ENCODE results near the gene LRP6.

- TF ChIP-seq EGR1 (IDR thresholded peaks at IDR 0.05) (no peak), CEBPB (IDR thresholded peaks at IDR 0.05) (no peak), TAF1 (IDR thresholded peaks at IDR 0.05; ENCODE audit: low read depth) (no peak), ZBTB7A (IDR thresholded peaks at IDR 0.05; ENCODE audit: low read depth) (no peak), TEAD4 (IDR thresholded peaks at IDR 0.05) (no peak), YY1 (IDR thresholded peaks at IDR 0.05; ENCODE audit: low read depth) (no peak), RAD21 (IDR thresholded peaks at IDR 0.05; ENCODE audit: low read depth) (no peak), MAX (IDR thresholded peaks at IDR 0.05) (no peak), CREB1 (IDR thresholded peaks at IDR 0.05; ENCODE audit: low read depth) (no peak)
Observed at GRCh38 chr12:12228402-12228801, 38.4 kb downstream of the LRP6 start.

All from Ishikawa (cell line).